Kidney (tissue), 14 donors: Measurements from ENCODE around the gene CKAP4. TPM values are rescaled to one million over a fixed set of nuclear protein-coding genes. Genes with fewer than 3 reads are reported as not detected.

Experiments
- DNase-seq, 5 donors: peaks; one replicate each; pipeline ENCODE4 v3.0.0-alpha.2; 2013 to 2020
- FAIRE-seq: peaks from 2 replicates; lab custom pipeline; 2012; peaks lifted over from hg19 to GRCh38; lab: Jason Lieb, UNC
- H3K27ac ChIP-seq, 2 donors: one replicate each; pipeline ENCODE4 v1.7.0; 2013; ENCODE audit warnings: low read depth in 2 of 2, low read length in 2 of 2, inconsistent platforms in 1 of 2
- H3K27me3 ChIP-seq: one replicate; pipeline ENCODE4 v1.7.1; 2013; ENCODE audit warnings: low read length, inconsistent platforms; ENCODE audit not compliant: control insufficient read depth, insufficient read depth
- H3K36me3 ChIP-seq, 3 donors: one replicate each; pipeline versions ENCODE4 v1.7.0 to v1.7.1; 2013; ENCODE audit warnings: low read length in 3 of 3, control low read depth in 1 of 3, inconsistent platforms in 1 of 3; ENCODE audit not compliant: insufficient read depth in 3 of 3, control insufficient read depth in 2 of 3
- H3K4me1 ChIP-seq, 3 donors: one replicate each; pipeline versions ENCODE4 v1.7.0 to v1.7.1; 2013; ENCODE audit warnings: low read length in 3 of 3, inconsistent platforms in 1 of 3, low read depth in 1 of 3; ENCODE audit not compliant: control insufficient read depth in 2 of 3, insufficient read depth in 2 of 3
- H3K4me3 ChIP-seq, 3 donors: one replicate each; pipeline versions ENCODE4 v1.7.0 to v1.8.1; 2013; ENCODE audit warnings: low read length in 3 of 3, control low read depth in 1 of 3, inconsistent platforms in 1 of 3
- H3K9ac ChIP-seq, 3 donors: one replicate each; pipeline versions ENCODE4 v1.7.0 to v1.7.1; 2013; ENCODE audit warnings: low read length in 3 of 3, control low read depth in 1 of 3, inconsistent platforms in 1 of 3
- H3K9me3 ChIP-seq, 3 donors: one replicate each; pipeline versions ENCODE4 v1.7.0 to v1.7.1; 2013; ENCODE audit warnings: low read length in 3 of 3, control low read depth in 1 of 3, inconsistent platforms in 1 of 3; ENCODE audit not compliant: control insufficient read depth in 2 of 3, insufficient read depth in 1 of 3
- CTCF ChIP-seq: IDR thresholded peaks from 3 replicates; pipeline ENCODE4 v1.5.1; 2012; ENCODE audit warnings: mild to moderate bottlenecking, moderate library complexity, borderline replicate concordance; ENCODE audit not compliant: insufficient read depth; ENCODE audit errors: extremely low read depth
- intact Hi-C: fragments of 100-400 bp; cut with DNase I; formaldehyde crosslinking; loops from one replicate; pipeline ENCODE4 v1.11.1; 2022
- polyA plus RNA-seq: library from polyadenylated mRNA; stranded (reverse); fragments of 350-450 nt; fragmentation: Illumina TruSeq; extraction: RNeasy Lipid Tissue Mini Kit (QIAGEN cat#74804); gene quantifications from one replicate; pipeline ENCODE4 v1.2.3, GENCODE V29; 2014; ENCODE audit warnings: low read depth, low replicate concordance; ENCODE audit not compliant: insufficient read depth
- total RNA-seq: library from RNA; stranded (reverse); fragmentation: NEBNext Ultra II Directional; extraction: Animal tissue kit (Norgen Biotek cat#: 25700); gene quantifications from one replicate; pipeline ENCODE4 v1.2.1, GENCODE V29; 2021
- donor health status: control.
- donor health status: control.
- donor health status: control.
- donor health status: control.
- donor health status: control.
- donor health status: DM: yes; HTN: yes; CAD: no.
- donor health status: Normal renal cell carcinoma (clear cell type).

The CKAP4 gene
- total and polyA plus RNA-seq, 2 donors from 2014 or later = 29.2 to 43.0 TPM

GRCh38 chr12:106197906-106198623 lies 49.8 kb downstream of the CKAP4 start:
- H3K27ac ChIP-seq = no peak overlapping the region
- peaks cover 0 to 7% (median 0%) of the 10 kb centered on the region in 3 donors for H3K4me1 ChIP-seq
- H3K4me3 ChIP-seq = no peak overlapping the region
- no peak for DNase-seq
- intact Hi-C loops = no loop called here
- FAIRE-seq = no peak
- no peaks in the 10 kb centered on the region for H3K9me3 ChIP-seq
- H3K9ac ChIP-seq = no peak overlapping the region
- H3K27me3 ChIP-seq = no peaks in the 10 kb centered on the region
- TF ChIP-seq CTCF = no peak
- no peaks in the 10 kb centered on the region for H3K36me3 ChIP-seq

DNA sequence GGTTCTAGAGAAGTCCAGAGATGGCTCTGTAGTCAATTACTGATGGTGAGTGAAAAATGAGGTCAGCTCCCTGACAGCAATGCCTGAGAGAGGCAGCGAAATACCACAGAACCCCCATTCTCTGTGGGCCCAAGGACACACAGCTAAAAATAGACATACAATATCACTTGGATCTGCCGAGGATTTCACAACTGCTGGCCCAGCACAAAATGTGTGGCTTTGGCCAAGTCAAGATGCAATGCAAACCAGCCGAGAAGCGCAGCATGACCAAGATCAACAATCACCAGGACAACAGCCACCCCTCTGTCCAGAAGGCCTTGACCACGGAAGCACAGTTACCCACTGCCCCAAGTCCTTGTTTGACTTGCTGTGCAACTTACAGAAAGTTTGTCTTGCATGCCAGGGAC lies 52.2 kb downstream of the CKAP4 start:
- DNase-seq (peak in 3 of 5 donors; percentile 47 to 90 (median 51)), FAIRE-seq (no peak)
- Histone ChIP-seq H3K4me3 (no peak overlapping the region), H3K27me3 (no peaks in the 10 kb centered on the region), H3K9me3 (no peaks in the 10 kb centered on the region), H3K36me3 (no peaks in the 10 kb centered on the region), H3K4me1 (peaks cover 0 to 7% (median 0%) of the 10 kb centered on the region in 3 donors), H3K9ac (no peak overlapping the region), H3K27ac (no peak overlapping the region)
- TF ChIP-seq CTCF = no peak
- intact Hi-C loops = no loop called here

DNA sequence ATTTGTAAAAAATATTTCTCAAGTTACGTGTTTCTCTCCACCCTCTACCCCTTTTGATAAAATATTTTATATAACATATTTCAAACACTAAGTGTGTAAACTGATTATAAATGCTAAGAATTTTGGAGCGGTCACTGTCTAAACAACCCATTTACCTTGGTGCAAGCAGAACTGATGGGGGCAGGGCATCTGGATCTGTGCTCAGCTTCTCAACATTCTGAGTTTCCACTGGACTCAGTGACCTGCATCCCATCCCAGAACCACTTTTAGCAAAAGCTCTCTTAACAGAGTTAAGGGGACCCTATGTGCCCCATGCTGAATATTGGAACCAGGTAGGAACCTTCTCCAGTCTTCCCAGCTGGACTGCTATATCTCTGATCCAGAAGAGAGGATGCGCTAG lies 53.5 kb downstream of the CKAP4 start:
- H3K9ac ChIP-seq = no peak overlapping the region
- FAIRE-seq (no peak), DNase-seq (no peak)
- H3K27me3 ChIP-seq = no peaks in the 10 kb centered on the region
- intact Hi-C loops = no loop called here
- H3K9me3 ChIP-seq = no peaks in the 10 kb centered on the region
- H3K36me3 ChIP-seq = no peaks in the 10 kb centered on the region
- no peak overlapping the region for H3K27ac ChIP-seq
- H3K4me1 ChIP-seq = peaks cover 0 to 7% (median 0%) of the 10 kb centered on the region in 3 donors
- no peak for TF ChIP-seq CTCF
- no peak overlapping the region for H3K4me3 ChIP-seq
